GM18519 (cell line): ENCODE data around the gene ATP6V1D.
"Not testable (repeated sequence)": the region's sequence is repeated elsewhere in the genome, so short reads cannot be mapped to it uniquely, and the experiment has no call there.

ENCODE experiments used
- ATAC-seq: cut with Tn5 transposase; IDR thresholded peaks from one replicate; pipeline ENCODE4 v1.9.1; 2021; ENCODE audit warnings: mild to moderate bottlenecking, moderate library complexity; ENCODE audit not compliant: unreplicated experiment, low FRiP score

ATP6V1D gene

GRCh38 chr14:67371247-67372148 is 11.9 kb upstream of the ATP6V1D start:
- ATAC-seq: no peak

- no peak for ATAC-seq
Observed at GRCh38 chr14:67370830-67371229, 11.2 kb upstream of the ATP6V1D start.

GRCh38 chr14:67365476-67365875 is 5.9 kb upstream of the ATP6V1D start:
- no peak for ATAC-seq

DNA sequence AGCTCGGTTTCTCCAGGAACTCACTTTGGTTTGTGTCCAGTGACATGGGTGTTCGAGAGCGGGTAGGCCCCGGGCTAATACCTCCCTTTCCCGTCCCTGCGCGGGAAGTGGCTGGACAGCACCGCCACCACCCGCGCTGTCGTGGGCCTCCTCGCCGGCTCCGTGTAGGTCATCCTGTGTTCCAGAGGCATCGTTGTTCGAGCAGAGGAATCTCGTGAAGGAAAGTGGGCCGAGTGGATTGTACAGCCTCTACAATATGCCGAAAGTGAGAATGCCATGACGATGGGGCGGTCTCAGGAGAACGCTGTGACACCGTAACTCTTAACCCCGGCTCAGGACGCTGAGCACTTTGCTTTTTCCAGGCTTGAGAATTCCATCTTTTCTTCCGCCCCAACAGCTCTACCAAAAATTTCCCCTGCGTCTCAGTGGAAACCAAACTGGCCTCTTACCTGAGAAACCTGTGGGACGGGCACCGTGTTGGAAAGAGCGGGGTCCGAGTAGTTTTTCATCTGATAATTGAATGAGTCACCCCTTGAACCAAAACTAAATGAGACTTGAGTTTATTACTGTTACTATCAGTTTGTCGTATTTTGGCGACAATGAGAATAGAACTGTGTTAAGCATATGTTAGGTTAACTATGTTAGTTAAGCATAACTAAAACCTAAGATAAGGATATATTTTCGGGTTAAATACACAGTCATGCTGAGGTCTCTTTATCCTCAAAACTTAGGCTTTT is 1.0 kb upstream of the ATP6V1D start:
- peak; percentile 8 for ATAC-seq

DNA sequence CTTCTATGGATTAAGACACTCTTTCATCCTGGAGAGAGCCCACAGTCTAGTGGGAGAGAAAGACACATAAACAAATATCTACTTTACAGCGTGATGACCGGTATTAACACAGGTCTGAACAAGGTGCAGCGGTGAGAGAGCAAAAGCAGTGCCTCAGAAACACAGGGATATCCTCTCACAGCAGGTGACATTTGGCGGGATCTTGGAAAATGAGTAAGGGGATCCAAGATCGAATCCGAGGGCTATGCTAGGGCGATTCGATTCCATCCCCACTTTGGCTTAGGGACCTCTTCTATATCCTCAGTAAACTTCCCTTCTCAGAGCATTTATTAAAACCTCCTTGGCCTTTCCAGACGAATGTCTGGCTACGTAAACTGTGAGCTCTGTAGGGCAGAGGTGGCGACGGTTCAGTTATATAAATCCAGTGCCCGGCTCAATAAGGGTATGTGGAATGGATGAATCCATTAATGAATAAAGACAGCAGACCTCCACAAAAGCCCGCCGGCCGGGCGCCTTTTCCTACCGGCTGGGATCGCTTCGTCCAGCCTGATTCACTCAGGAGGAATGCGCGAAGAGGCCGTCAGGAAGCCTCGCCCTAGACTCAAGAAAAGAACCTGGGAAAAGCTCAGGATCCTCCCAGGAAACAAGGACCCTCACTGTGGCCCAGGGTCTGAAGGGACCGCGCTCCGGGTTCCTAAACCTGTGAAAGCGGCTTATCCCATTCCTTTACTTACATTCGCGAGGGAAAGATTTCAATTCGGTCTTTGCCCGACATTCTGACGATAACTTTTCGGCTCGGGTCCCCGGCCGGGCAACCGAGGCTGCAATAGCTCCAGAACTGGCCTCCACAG is 455 bp downstream of the ATP6V1D start:
- ATAC-seq: no peak

DNA sequence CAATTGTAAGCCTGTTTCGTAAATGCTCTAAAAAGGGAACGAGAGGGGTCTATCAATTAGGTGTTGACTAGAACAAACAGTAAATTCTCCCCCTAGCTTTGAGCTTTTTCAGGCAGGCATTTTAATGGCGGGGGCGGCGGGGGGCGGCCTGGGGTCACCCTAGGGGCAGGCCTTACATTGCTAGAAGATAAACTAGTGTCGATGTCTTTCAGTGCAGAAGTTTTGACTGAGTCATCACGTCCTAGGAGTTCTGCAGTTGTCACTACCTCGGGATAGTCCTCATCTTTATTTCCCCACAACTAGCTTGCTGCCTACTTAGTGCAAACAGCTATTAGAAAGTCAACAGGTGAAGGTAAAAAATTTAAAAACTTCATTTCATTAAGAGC is 1.6 kb downstream of the ATP6V1D start:
- ATAC-seq: no peak

DNA sequence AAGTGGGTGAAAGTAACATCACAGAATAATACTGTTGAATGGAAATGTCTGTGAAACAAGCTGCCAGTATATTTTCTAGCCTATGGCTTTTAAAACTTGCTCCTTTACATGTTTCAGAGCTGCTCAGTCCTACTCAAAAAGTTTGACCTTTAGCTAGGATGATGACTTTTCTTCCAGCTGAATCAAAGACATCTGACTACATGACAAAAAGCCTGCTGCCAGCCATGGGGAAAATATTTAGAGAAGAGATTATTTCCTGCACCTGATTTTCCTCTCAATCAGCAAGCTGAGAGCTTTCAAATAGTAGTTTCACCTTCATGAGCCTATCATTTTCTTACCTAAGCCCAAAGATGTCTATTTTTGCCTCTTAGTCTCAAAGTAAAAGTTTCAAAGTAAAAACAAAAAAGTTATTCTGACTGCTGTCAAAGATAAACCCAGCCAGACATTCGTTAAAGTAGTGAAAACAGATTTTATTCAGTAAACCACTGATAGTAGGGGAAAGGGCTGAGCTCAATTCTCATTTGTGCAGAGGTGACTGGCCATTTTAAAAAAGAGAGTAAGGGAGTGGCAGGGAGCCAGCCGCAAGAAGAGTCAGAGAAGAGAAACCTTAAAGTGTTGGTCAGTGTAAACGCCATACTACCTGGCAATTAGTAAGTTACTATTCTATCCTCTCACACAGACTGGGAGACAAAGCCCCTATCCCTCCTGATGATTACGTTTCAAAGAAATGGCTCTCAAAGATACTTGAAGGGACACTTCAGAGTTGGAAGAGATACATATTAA is 2.2 kb downstream of the ATP6V1D start:
- ATAC-seq: no peak

- ATAC-seq: no peak
Observed at GRCh38 chr14:67352055-67352454, 7.5 kb downstream of the ATP6V1D start.

DNA sequence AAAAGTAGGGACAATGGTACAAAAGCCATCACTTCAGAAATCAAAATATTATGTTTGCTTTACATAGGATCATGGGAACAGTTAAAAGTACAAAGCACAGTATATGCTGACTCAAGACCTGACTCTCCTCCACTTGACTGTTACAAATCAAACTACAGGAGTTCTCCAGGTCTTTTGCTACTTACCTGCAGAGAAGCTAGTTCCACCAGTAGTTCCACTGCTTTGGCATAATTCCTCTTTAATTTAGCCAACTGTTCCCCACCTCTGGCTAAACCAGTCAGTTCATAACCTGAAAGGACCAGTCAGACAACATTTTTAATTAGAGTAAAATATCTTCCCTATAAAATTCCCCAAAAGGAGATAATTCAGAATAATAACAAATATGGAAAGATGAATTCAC is 14.0 kb downstream of the ATP6V1D start:
- ATAC-seq: no peak

DNA sequence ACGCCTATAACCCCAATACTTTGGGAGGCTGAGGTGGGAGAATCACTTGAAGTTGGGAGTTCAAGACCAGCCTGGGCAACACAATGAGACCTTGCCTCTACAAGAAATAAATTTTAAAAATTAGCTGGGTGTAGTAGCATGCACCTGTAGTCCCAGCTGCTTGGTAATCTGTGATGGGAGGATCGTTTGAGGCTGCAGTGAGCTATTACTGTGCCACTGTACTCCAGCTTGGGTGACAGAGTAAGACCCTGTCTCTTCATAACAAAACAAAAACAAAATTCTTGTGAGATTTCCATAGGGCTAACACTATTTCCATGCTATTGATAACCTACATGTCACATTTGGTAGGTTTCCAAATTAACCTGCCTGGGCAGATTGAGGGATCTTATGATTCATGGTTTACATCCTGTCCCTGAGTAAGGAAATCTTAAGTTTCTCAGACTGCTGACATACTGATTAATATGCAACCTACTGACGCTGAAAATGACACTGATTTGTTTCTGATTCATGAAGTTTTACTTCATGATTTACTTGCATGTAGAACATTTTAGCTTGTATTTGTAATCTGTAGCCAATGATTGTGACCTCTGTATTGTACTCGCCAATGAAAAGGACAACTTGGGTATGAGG is 15.9 kb downstream of the ATP6V1D start:
- ATAC-seq: no peak

DNA sequence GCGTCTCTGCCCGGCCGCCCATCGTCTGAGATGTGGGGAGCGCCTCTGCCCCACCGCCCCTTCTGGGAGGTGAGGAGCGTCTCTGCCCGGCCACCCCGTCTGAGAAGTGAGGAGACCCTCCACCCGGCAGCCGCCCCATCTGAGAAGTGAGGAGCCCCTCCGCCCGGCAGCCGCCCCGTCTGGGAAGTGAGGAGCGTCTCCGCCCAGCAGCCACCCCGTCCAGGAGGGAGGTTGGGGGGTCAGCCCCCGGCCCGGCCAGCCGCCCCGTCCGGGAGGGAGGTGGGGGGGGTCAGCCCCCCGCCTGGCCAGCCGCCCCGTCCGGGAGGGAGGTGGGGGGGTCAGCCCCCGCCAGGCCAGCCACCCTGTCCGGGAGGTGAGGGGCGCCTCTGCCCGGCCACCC is 18.4 kb downstream of the ATP6V1D start:
- not testable (repeated sequence) for ATAC-seq

DNA sequence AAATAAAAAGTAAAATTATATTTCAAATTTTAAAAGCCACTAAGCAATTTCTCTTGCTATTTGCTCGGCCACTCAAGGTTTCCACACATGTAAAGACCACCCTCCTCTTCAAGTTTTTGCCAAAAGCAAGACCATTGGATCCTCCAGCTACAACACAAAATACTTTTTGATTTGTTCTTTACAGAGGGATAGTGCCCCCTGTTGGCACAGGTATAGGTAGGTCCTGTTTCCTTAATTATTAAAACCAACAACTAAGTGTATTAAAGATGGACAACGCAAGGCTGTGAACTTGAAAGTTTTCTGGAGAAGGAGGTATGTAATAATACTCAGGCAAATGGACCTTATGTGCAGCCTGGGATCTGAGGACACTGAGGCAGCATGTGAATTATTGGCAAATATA is 23.8 kb downstream of the ATP6V1D start:
- no peak for ATAC-seq

- ATAC-seq: no peak
Observed at GRCh38 chr14:67332468-67332867, 27.1 kb downstream of the ATP6V1D start.

DNA sequence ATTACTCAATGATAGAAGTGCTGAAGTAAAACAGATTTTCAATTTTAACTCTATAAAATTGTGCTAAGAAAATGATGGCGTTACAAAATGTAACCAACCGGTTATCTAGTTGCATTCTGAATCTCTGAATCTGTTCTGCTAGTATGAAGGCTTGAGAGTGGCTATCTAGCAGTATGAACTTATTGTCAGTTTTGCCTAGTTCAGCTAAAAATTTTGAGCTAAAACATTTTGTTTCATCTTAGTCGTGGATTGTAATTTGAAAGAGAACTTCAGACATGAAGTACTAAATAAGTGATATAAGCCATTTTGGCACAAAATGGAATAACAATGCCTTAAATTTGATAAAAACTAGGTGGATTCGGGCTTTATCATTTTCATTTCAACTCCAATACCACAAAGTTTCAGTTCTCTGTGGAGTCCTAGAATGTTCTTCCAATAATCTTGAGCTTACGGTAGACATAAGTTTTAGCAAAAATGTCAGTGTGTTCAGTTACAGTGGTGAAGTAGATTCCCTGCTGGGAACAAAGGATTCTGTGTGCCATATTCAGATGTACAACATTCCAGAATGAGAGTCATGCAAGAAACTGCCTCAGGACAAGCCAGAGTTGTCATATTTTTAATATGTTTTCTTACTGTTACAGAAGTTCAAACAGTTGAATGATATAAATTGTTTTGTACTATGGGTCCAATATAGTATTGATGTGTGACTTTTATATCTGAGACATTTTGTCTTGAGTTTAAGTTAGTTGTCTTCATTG is 28.1 kb downstream of the ATP6V1D start:
- ATAC-seq: no peak

DNA sequence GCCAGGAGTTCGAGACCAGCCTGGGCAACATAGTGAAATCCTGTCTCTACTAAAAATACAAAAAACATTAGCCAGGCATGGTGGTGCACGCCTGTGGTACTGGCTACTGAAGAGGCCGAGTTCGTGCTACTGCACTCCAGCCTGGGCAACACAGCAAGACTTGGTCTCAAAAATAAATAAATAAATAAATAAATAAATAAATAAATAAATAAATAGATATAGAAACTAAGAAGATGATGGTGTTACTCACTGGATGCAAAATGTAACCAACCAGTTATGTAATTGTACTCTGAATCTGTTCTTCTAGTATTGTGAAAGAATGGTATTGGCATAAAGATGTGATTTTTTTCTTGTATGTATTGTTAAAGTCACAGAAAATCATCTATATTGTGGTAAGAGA is 29.9 kb downstream of the ATP6V1D start:
- not testable (repeated sequence) for ATAC-seq

GRCh38 chr14:67319142-67319541 is 40.5 kb downstream of the ATP6V1D start:
- no peak for ATAC-seq

DNA sequence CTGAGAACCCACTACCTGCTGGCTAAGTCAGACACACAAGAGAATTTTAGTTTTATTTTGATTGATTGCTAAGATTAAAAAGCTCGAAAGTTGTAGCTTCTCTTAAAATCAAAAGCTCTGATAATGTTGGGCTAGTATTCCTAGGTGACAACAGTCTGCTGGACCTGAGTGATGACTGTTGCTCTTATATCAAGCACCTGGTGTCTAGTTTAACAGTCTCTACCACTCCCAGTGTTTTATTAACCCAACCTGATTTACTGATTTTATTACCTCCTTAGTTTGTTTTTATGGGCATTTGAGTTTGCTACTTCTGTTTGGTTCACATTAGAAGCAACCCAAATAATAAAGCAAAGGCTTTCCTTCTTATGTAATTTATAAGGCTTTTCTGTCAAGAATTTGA is 41.8 kb downstream of the ATP6V1D start:
- ATAC-seq: no peak

GRCh38 chr14:67313153-67313552 is 46.5 kb downstream of the ATP6V1D start:
- ATAC-seq: no peak

DNA sequence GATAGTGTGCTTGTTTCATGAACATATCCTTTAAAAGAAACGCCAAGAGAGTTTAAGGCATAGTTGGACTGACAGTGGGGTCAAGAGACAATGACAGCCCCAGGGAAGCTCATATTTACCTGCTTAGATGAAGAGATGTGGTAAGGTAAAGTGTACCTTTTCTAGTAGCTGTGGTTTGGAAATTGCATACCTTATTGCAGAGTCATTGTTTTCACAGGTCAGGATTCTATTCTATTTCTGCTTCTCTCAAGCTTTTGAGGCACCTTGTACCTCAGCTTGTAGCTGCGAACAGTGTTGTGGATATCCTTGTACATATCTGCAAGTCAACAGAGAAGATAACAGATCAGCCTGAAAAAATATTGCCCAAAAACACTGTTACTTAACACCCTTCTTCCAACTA is 47.7 kb downstream of the ATP6V1D start:
- ATAC-seq: no peak
